Calu3 (cell line): Measurements from ENCODE around the gene CHL1. TPM values are rescaled to one million over a fixed set of nuclear protein-coding genes. Genes with fewer than 3 reads are reported as not detected.
A peak's percentile ranks its signal among the peaks of the same experiment; 100 is the strongest.

Experiments used
- BruUV-seq: library from RNA; stranded (reverse); fragments of 400-500 nt; replicated peaks from 2 replicates; lab custom pipeline; 2021; lab: Mats Ljungman, UMichigan
- CTCF ChIA-PET: fragments of 300-600 bp; sonication (Branson Sonifier 250); formaldehyde crosslinking; loops from one replicate; lab custom pipeline; 2022; ENCODE audit warnings: antibody characterized with exemption; lab: Charles Lee
- DNase-seq: peaks from one replicate; pipeline ENCODE4 v3.0.0; 2022
- H3K27ac Mint-ChIP-seq: one replicate; pipeline ENCODE4 v1.8.0; 2022; ENCODE audit warnings: mixed read lengths; ENCODE audit not compliant: unreplicated experiment
- H3K27me3 Mint-ChIP-seq: one replicate; pipeline ENCODE4 v1.8.0; 2022; ENCODE audit warnings: mixed read lengths; ENCODE audit not compliant: unreplicated experiment
- H3K36me3 Mint-ChIP-seq: one replicate; pipeline ENCODE4 v1.8.0; 2022; ENCODE audit warnings: mild to moderate bottlenecking, moderate library complexity, mixed read lengths; ENCODE audit not compliant: insufficient read depth, unreplicated experiment
- H3K4me1 Mint-ChIP-seq: one replicate; pipeline ENCODE4 v1.8.0; 2022; ENCODE audit warnings: mild to moderate bottlenecking, low read depth, mixed read lengths; ENCODE audit not compliant: unreplicated experiment
- H3K4me3 Mint-ChIP-seq: one replicate; pipeline ENCODE4 v1.8.0; 2022; ENCODE audit warnings: mild to moderate bottlenecking, low read depth, moderate library complexity, mixed read lengths; ENCODE audit not compliant: unreplicated experiment
- H3K9me3 Mint-ChIP-seq: one replicate; pipeline ENCODE4 v1.8.0; 2022; ENCODE audit warnings: low read depth, mixed read lengths; ENCODE audit not compliant: unreplicated experiment
- CTCF ChIP-seq: fragments of 200-600 bp; IDR thresholded peaks from one replicate; pipeline ENCODE4 v1.8.0; 2022; ENCODE audit warnings: antibody characterized with exemption; ENCODE audit not compliant: unreplicated experiment
- intact Hi-C: fragments of 100-400 bp; cut with micrococcal nuclease; formaldehyde crosslinking; loops from one replicate; pipeline ENCODE4 v1.10.0; 2022; ENCODE audit not compliant: unreplicated experiment
- total RNA-seq: library from RNA; stranded (reverse); gene quantifications from 2 replicates; pipeline ENCODE4 v1.2.3, GENCODE V29; 2022

CHL1 gene
- total RNA-seq, 1 experiment from 2014 or later = 0.73 TPM

DNA sequence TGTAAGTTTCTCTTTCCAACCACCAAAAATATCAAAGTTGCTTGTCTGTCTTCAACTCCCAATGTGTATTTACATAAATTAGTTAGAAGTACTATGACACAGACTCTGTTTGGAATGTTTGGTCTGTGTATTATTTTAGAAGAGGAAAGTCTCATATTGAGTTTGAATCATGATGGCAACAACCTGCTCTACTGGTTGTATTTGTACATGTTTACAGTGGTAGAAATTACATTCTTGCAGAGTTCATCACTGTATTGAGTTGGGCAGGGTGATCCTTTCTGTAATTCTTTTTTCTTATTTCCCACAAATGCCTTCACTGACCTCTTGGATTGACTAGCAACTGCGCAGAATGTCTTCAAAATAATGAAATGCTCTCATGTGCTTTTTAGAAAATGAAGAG, 149.6 kb downstream of the CHL1 start:
- no peaks in the 10 kb centered on the region for H3K27me3 Mint-ChIP-seq

DNA sequence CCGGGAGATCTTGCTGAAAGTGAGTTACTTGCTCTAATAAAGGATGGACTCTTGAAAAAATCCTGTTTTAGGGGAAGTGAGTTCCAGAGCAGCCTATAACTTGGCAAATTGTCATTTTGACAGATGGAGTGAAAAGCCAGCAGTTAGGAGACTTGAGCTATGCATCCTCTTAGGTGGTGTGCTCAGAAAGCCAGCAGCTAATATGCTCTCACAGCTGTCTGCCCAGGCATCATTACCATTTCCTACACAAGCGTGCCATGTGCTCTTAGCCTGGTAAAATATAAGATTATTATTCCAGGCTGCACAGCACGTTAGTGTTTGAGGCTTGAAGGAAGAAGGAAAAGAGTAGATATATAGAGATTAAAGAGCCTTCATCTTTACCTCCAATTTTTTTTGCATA, 151.0 kb downstream of the CHL1 start:
- DNase-seq = no peak
- no peak overlapping the region for H3K4me3 Mint-ChIP-seq
- H3K36me3 Mint-ChIP-seq = no peaks in the 10 kb centered on the region
- no peak overlapping the region for H3K27ac Mint-ChIP-seq
- CTCF ChIA-PET = no interaction called here
- BruUV-seq = no TSS peak
- no peaks in the 10 kb centered on the region for H3K27me3 Mint-ChIP-seq
- peaks cover 12% of the 10 kb centered on the region for H3K4me1 Mint-ChIP-seq
- no peaks in the 10 kb centered on the region for H3K9me3 Mint-ChIP-seq
- TF ChIP-seq CTCF = no peak
- intact Hi-C loops = no loop called here

More for the DNA sequence above, 149.6 kb downstream of the CHL1 start:
- Mint-ChIP-seq H3K27ac (peak overlapping the region; percentile 42), H3K4me1 (peaks cover 10% of the 10 kb centered on the region), H3K4me3 (no peak overlapping the region), H3K36me3 (no peaks in the 10 kb centered on the region), H3K9me3 (no peaks in the 10 kb centered on the region)
- no peak for TF ChIP-seq CTCF
- DNase-seq = peak; percentile 12
- intact Hi-C loops = no loop called here
- no TSS peak for BruUV-seq
- CTCF ChIA-PET = no interaction called here

GRCh38 chr3:350871-351371, 154.4 kb downstream of the CHL1 start:
- H3K27ac Mint-ChIP-seq = no peak overlapping the region
- no peak for TF ChIP-seq CTCF
- peaks cover 11% of the 10 kb centered on the region for H3K4me1 Mint-ChIP-seq
- H3K4me3 Mint-ChIP-seq = no peak overlapping the region
- BruUV-seq = no TSS peak
- CTCF ChIA-PET = no interaction called here
- intact Hi-C loops = loop anchor here (5.0 kb wide), 2 partner anchors 54 to 74 kb away; no protein-coding TSS in a partner anchor
- H3K9me3 Mint-ChIP-seq = no peaks in the 10 kb centered on the region
- DNase-seq = no peak
- H3K36me3 Mint-ChIP-seq = no peaks in the 10 kb centered on the region
- H3K27me3 Mint-ChIP-seq = no peaks in the 10 kb centered on the region

DNA sequence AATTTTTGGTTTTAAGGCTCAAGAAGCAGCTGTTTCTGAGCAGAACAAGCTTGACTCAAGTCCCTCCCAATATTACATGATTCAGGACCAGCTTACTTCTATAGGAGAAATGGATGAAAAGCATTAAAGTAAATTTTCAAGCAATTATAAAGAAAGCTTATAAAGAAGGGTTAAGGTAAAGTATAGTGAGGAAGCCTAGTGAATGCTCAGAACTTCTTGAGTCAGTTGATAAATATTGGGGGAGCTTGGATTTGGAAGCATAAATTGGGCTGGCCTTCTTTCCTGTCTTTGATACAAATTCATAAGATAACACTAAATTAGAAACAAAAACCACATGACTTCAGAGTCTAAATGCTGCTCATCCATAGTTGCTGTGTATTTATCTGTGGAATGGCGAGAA, 156.0 kb downstream of the CHL1 start:
- Mint-ChIP-seq H3K27ac (no peak overlapping the region), H3K4me3 (no peak overlapping the region), H3K9me3 (no peaks in the 10 kb centered on the region), H3K4me1 (peaks cover 6% of the 10 kb centered on the region), H3K36me3 (no peaks in the 10 kb centered on the region), H3K27me3 (no peaks in the 10 kb centered on the region)
- no peak for TF ChIP-seq CTCF
- CTCF ChIA-PET = interaction anchor here (0.5 to 3.9 kb wide), 3 partner anchors 71 to 311 kb away, joined by 3 to 43 read pairs (median 3); no protein-coding TSS in a partner anchor
- DNase-seq = no peak
- BruUV-seq = no TSS peak
- intact Hi-C loops = loop anchor here (5.0 kb wide), 2 partner anchors 55 to 75 kb away; no protein-coding TSS in a partner anchor
